Measurements from ENCODE around the gene TUBB1. TPM values are rescaled to one million over a fixed set of nuclear protein-coding genes. Genes with fewer than 3 reads are reported as not detected.

The TUBB1 gene
- total and polyA plus RNA-seq, 2 of the 13 experiments (the other 11 are each of a cell fraction or from before 2014, with no cell fraction given): 0.11 to 57.6 TPM

DNA sequence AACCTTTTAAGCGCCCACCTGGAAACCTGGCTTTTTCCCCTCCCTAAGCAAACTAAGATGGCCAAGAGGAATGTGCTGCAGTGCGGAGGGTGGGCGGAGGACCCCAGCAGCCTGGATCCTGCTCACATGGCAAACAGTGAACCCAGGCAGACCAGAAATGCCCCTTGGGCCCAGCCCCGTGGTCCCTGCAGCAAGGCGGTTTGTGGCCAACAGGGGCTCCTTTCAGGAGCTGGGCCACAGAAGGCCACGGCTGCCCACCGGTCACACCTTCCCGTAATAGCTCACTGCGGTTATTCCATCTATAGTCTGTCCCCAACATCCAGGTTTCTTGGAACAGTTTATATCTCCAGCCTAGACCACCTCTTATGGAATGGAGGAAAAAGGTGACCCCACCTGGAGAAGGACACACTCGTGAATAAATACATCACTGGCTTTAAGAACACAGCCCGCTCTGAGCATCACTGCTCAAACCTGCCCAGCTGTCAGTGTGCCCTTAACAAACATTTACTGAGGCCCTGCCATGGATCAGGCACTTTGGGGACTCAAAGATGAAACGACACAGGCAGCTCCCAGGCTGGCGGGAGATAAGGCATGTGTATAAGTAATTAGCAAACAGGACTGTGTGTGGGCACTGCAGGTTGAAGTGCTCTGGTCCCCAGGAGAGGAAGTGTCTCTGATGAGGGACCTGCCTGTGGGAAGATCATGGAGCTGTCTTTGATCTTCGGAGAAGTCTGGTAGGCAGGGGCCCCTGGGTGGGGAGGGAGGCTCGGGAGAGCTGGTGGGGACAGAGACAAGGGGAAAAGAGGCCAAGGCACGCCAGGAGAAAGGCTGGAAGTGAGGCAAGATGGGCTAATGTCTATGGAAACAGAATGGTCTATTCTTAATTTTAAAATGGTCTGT lies 3.2 kb upstream of the TUBB1 start (continued):
- TF ChIP-seq KIAA2018 (CRISPR knock-in tag; IDR thresholded peaks at IDR 0.05; ENCODE audit: borderline replicate concordance) (no peak), HDAC6 (IDR thresholded peaks at IDR 0.05; ENCODE audit: low read depth, low read length) (no peak), RELA (CRISPR knock-in tag; IDR thresholded peaks at IDR 0.05) (0 out of 2 replicates have a peak, but pooled peaks have one; percentile 31), BHLHE40 (IDR thresholded peaks at IDR 0.05; ENCODE audit: low read length) (peak; percentile 56; the same call in 1 of the 2 replicates), ZSCAN30 (CRISPR knock-in tag; IDR thresholded peaks at IDR 0.05) (no peak), HNRNPL (IDR thresholded peaks at IDR 0.05; ENCODE audit: low read depth, low read length) (peak; percentile 77), NCOA2 (CRISPR knock-in tag; IDR thresholded peaks at IDR 0.05) (peak; percentile 92), ZNF543 (CRISPR knock-in tag; IDR thresholded peaks at IDR 0.05) (peak; percentile 69; the same call in 1 of the 2 replicates), PREB (CRISPR knock-in tag; IDR thresholded peaks at IDR 0.05) (no peak), RFXAP (CRISPR knock-in tag; IDR thresholded peaks at IDR 0.05; ENCODE audit: borderline replicate concordance) (peak; percentile 79), HOXA9 (CRISPR knock-in tag; IDR thresholded peaks at IDR 0.05; ENCODE audit: borderline replicate concordance) (no peak), YEATS2 (CRISPR knock-in tag; IDR thresholded peaks at IDR 0.05; ENCODE audit: borderline replicate concordance) (0 out of 2 replicates have a peak, but pooled peaks have one; percentile 24), ZNF160 (CRISPR knock-in tag; IDR thresholded peaks at IDR 0.05) (0 out of 2 replicates have a peak, but pooled peaks have one; percentile 55), ZNF30 (CRISPR knock-in tag; IDR thresholded peaks at IDR 0.05) (no peak; the same call in 1 of the 2 replicates)
- TF ChIP-seq, protein P1, sequence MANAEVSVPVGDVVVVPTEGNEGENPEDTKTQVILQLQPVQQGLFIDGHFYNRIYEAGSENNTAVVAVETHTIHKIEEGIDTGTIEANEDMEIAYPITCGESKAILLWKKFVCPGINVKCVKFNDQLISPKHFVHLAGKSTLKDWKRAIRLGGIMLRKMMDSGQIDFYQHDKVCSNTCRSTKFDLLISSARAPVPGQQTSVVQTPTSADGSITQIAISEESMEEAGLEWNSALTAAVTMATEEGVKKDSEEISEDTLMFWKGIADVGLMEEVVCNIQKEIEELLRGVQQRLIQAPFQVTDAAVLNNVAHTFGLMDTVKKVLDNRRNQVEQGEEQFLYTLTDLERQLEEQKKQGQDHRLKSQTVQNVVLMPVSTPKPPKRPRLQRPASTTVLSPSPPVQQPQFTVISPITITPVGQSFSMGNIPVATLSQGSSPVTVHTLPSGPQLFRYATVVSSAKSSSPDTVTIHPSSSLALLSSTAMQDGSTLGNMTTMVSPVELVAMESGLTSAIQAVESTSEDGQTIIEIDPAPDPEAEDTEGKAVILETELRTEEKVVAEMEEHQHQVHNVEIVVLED (CRISPR knock-in tag; IDR thresholded peaks at IDR 0.05; ENCODE audit: borderline replicate concordance): peak; percentile 22; the same call in 1 of the 2 replicates
